Anterior cingulate cortex (tissue), 58 donors: Measurements from ENCODE around the gene PEX10.

Experiments used
- DNase-seq, 58 donors: peaks; one replicate each; lab custom pipeline; 2025; lab: John Stamatoyannopoulos, UW

PEX10 gene

DNA sequence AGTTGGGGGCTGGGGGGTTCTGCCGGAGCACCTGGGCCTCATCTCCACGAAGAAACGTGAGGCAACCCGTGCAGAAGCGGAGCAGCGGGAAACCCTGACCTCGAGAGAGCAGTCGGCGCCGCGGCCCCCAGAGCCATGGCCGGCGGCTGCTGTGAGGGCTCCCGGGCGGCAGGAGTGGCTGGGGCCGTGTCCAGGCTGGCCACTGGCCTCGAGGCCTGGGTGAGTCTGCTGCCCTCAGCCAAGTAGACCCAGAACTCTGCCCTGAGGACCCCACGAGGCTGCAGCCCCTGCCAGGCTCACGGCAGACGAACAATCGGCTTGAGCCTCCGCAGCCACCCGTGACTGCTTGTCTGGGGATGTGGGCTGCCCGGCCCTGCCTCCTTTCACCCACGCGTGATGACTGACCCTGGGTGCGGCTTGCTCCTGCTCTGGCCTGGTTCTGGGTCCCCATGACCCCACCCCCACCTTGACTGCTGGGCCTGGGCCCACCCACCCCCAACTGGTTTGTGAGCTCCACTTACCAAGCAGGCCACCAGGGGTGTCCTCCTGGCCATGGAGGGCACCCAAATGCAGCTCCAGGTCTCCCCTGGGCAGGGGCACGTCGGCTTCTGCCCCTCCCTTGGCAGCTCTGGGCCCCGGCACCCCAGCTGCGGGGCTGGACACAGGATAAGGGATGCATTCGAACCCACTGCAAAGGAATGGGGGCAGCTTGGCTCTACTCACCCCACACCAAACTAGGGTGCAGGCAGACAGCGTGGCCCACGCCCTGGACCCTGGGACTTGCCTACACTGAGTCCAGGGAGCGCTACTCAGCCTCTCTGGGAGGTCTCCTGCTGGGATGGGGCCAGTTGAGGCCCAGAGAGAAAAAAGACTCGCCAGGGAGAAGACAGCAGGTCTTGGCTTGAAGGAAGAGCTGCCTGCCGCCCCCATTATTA, 55.2 kb downstream of the PEX10 start:
- no peak for DNase-seq

DNA sequence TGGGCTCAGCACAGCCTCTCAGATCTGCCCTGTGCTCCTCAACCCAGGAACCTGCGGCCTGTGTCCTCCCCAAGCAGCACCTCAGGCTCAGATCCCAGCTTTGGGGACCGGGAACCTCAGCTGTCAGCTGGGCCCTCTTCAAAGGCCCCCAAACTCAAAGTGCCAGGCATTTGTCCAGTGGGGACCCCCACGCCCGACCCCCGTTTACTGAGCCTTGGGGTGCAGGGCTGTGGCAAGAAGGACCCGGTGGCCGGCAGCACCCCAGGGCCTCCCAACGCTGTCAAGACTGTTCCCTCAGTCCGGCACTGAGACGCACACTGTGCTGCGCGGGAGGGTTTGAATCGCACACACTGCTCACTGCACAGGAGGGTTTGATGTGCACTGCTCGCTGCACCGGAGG, 56.0 kb downstream of the PEX10 start:
- DNase-seq = no peak

DNA sequence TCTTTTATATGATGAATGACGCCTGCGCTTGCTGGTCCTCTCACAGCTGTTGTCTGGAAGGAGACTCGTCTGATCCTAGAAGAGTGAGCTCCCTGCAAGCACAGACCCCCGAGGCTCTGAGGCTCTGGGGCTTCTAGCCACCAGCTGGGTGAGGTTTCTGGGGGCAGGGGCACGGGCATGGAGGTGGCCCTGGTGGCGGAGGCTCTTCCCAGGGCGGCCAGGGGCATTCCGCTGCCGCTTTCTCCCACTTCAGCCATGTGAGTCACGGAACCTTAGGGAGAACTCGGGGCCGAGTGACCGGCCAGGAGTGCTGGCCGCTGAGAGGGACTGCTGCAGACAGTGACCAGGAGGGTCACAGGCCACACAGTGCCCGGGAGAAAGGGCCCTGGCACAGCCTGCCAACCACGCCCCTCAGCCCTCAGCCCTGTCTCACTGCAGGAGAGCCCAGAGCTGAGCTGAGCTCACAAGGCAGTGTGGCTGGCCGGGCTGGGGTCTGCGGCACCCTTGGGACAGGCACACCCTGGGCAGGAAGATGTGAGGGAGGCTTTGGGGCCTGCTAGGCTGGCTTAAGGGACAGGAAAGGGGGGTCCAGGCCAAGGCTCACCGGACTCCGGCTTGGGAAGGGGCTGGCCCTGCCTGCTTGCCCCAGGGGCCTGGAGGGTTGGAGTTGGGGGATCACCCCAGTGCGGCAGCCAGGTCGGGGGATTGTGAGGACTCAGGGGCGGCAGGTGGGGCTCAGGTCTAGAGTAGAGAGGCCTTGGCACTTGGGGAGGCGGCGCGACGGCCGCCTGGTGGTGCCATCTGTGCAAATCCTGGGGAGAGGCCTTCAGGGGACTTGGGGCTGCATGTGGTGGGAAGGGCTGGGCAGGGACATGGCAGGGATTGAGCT, 56.7 kb downstream of the PEX10 start:
- DNase-seq = no peak

DNA sequence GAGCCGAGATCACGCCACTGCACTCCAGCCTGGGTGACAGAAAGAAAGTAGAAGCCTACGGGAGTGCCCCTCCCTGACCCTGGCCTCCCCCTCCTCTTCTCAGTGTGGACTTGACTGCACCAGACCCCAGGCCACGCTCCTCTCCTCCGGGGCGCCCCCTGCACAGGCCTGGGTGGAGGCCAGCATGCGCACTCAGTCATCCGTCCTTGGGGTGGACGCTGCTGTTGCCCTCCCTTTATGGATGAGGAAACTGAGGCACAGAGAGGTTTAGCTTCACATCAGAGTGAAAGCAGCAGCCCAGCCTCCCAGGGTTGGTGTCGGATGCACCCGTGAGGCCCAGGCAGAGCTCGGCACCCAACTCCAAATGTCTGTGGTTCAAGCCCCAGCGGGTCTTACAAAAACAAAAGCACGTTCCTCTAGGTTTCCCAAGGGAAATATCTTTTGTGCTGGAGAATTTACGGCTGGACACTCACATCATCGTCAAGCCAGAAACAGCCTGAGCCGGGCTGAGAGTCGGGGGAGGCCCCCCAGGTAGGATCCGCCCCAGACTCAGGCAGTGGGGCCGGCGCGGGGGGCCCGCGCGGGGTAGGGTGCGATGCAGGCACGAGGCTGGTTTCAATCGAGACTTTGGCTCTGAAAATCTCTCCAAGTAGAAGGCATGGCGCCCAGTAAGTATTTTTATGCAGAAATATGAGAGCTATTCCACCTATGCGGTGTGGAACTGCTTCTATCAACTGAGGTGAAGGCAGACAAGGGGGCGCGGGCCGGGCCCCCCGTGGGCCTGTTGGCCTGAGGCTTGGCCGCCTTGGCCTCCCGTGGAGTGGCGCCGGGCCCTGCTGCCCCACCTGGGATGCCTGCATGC, 57.6 kb downstream of the PEX10 start:
- DNase-seq = no peak
